ENCODE results near the gene CFAP70.
A peak's percentile ranks its signal among the peaks of the same experiment; 100 is the strongest.

The CFAP70 gene

GRCh38 chr10:73252445-73253224, 106.0 kb downstream of the CFAP70 start, which contains the start of gene MRPS16:
TSS of gene MRPS16 (minus strand) at chr10:73252644. CDS start at chr10:73252482, 162 bp downstream.
- peak; percentile 92 for DNase-seq (ENCODE audit: low read depth, low spot score)

DNA sequence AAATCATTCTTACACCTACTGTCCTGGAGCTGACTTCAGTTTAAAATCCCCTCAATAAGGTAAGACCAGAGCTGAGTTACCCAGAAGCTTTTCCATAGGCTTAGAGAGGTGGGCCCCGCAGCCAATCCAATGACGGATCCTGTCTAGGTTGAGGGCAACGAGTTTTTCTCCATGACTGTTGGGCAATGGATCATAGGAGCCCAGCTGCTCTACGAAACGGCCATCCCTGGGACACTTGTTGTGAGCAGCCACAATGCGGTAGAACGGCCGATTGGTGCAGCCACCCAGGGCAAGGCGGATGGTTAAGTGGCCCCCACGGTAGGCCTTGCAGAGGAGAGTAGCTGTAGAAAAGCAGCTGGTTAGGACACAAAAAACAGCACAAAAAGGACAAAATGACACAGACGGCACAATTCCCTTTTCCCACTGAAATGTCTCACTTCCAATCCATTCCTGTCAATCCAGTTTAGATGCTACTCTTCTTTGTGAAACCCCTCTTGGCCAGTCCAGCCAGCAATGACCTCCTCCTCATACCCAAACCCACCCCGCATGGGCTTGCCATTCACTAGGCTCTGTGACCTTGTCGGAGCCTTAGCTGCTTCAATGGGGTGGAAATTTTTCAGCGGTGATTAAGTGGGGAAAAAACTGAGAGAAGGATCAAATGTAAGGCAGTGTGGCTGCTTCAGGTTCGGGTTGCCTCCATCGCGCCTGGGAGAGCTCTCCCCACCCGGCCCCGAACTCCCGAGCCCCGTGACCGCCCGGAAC, 106.8 kb downstream of the CFAP70 start:
- DNase-seq (ENCODE audit: low read depth, low spot score): no peak

- DNase-seq (ENCODE audit: low read depth, low spot score): no peak
Measured at GRCh38 chr10:73248259-73248724, 110.4 kb downstream of the CFAP70 start.

GRCh38 chr10:73247509-73248258, 111.0 kb downstream of the CFAP70 start:
- DNase-seq (ENCODE audit: low read depth, low spot score): no peak

DNA sequence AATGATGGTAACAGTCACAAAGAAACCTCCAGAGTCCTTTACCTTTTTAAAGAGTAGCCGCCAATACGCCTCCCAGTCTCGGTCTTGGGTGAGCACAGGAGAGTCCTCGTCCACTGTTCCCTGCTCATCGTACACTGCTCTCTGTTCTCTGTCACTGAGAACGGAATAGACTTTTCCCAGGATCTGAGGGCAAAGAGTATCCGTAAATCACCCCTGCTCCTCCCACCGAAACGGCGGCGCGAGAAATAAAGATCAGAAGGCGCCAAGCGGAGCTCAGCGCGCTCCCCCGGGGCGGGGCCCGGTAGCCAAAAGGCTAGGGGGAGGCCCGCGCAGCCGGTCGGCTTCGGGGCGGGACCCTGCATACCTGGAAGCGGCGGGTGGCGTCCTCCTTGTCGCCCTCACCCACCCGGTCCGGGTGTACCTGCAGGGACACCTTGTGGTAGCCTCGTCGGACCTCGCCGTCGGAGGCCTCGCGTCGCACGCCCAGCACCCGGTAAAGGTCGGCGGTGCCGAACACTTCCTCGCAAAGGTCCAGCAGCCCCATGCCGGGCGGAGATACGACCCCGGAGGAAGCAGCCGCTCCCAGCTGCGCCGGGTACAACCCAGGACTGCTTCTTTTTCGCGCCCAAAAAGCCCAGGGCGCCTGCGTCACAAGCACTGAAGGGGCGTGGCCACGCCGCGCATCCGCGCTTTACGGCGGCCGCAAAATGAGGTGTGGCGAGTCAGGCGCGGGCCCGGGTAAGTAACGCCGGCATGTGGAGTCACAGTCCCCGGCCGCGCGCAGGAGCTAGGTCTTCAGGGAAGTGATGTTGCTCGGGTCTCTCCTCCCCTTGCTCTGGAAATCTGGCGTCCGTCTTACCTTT, 111.8 kb downstream of the CFAP70 start, which contains the start of gene DNAJC9:
Gene DNAJC9, minus strand, starts transcription at position 610 of the 863 bp plus-strand sequence. Its CDS starts 66 bp downstream, at position 544.
- peak; percentile 71 for DNase-seq (ENCODE audit: low read depth, low spot score)

DNA sequence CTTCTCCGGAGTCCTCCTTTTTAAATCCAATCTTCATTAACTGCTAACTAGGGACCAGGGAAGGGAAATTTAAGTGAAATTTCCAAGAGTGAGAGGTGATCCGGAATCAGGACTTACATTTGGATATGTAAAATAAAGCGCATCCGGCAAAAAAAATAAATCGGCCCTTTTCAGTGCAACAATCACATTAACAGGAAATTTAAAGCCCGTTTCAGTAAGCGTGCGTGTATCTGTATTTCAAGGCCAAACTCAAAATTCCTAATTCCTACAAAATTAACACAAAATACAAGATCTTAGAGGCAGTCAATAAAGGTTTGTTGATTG, 112.4 kb downstream of the CFAP70 start:
- no peak for DNase-seq (ENCODE audit: low read depth, low spot score)

DNA sequence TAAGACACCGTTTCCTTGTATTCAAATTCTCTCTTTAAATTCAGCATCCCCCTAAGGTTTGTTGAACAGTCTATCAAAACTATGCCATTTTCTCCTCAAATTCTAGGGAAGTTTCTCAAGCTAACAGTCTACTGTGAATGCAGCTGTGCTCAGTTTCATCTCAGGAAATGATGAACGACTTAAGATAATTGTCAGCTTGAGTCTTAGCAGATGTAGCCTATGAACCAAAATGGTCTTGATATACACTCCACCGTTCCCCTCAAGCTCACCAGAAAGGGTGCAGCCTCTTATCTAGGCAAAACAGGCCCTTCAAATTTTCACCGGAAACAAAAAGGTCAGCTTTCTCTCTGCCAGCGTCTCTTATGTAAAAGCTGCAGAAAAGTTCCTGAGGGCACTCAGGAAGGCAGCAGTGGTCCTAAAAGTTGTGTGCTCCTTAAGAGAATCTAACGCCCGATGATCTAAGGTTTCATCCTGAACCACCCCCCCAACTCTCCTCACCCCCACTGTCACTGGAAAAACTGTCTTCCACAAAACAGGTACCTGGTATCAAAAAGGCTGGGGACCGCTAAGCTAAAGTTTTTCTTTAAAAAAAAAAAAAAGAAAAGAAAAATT, 113.7 kb downstream of the CFAP70 start:
- no peak for DNase-seq (ENCODE audit: low read depth, low spot score)

GRCh38 chr10:73239908-73240307, 118.8 kb downstream of the CFAP70 start:
- DNase-seq (ENCODE audit: low read depth, low spot score): no peak

- DNase-seq (ENCODE audit: low read depth, low spot score): no peak
Measured at GRCh38 chr10:73238990-73239566, 119.6 kb downstream of the CFAP70 start.

- no peak for DNase-seq (ENCODE audit: low read depth, low spot score)
Measured at GRCh38 chr10:73234695-73235094, 124.0 kb downstream of the CFAP70 start.

GRCh38 chr10:73233883-73234282, 124.8 kb downstream of the CFAP70 start:
- DNase-seq (ENCODE audit: low read depth, low spot score): no peak

DNA sequence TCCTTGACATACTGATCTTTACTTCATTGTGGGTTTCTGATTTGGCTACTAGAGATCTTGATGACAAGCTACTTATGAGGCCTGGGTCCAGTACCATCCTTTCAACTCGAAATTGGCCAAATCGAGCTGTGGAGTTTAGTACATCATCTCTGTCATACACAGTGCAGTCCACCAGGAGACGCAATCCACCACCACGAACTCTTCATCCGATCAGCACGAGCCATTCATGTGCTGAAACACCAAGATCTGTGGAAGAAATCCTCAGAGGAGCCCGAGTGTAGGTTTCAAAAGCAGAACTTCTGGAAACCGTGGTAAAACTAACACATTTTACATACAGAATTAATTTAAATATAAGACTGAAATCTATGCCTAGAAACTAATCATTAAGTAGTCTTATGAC, 125.8 kb downstream of the CFAP70 start:
- DNase-seq (ENCODE audit: low read depth, low spot score): no peak

GRCh38 chr10:73229567-73229966, 129.1 kb downstream of the CFAP70 start:
- no peak for DNase-seq (ENCODE audit: low read depth, low spot score)

GRCh38 chr10:73228247-73228646, 130.4 kb downstream of the CFAP70 start:
- no peak for DNase-seq (ENCODE audit: low read depth, low spot score)

DNA sequence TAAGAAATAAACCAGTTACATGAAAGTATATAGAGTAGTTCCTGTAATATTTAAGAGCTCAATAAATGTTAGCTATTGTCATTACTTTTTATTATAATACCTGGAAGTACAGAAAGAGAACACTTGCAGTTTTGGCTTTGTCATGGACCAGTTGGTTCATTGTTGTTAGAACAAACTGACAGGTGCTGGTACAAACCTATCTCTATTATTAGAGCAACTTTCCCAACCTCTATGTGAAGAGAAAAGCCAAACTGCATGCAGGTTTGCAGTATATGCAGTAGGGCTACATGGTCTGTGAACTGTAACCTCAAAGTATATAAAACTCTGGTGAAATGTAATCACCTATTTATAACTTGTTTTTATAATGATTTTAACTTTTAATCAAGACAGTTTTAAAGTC, 132.0 kb downstream of the CFAP70 start:
- DNase-seq (ENCODE audit: low read depth, low spot score): no peak

DNA sequence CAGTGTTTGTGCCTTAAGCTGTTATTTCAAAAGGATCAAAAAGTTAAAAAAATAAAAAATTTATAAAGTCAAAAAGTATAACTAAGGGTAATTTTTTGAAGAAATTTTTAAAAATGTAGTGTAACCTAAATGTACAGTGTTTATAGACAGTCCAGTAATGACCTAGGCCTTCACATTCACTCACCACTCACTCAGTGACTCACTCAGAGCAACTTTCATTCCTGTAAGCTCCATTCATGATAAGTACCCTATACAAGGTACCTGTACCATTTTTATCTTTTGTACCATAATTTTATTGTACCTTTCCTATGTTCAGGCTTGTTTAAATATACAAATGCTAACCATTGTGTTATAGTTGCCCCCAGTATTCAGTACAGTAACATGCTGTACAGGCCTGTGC, 133.1 kb downstream of the CFAP70 start:
- no peak for DNase-seq (ENCODE audit: low read depth, low spot score)

- DNase-seq (ENCODE audit: low read depth, low spot score): no peak
Measured at GRCh38 chr10:73220989-73221388, 137.7 kb downstream of the CFAP70 start.

DNA sequence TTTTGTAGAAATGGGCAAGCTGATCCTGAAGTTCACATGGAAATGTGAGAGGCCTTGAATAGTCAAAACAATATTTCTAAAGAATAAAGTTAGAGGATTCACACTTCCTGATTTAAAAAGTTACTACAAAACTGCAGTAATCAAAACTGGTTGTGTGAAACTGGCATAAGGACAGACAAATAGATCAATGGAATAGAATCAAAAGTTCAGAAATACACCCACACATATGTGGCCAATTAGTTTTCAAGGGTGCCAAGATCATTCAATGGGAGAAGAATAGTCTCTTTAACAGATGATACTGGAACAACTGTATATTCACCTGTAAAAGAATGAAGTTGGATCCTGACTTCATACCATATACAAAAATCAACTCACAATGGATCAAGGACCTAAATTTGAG, 139.3 kb downstream of the CFAP70 start:
- DNase-seq (ENCODE audit: low read depth, low spot score): no peak

DNA sequence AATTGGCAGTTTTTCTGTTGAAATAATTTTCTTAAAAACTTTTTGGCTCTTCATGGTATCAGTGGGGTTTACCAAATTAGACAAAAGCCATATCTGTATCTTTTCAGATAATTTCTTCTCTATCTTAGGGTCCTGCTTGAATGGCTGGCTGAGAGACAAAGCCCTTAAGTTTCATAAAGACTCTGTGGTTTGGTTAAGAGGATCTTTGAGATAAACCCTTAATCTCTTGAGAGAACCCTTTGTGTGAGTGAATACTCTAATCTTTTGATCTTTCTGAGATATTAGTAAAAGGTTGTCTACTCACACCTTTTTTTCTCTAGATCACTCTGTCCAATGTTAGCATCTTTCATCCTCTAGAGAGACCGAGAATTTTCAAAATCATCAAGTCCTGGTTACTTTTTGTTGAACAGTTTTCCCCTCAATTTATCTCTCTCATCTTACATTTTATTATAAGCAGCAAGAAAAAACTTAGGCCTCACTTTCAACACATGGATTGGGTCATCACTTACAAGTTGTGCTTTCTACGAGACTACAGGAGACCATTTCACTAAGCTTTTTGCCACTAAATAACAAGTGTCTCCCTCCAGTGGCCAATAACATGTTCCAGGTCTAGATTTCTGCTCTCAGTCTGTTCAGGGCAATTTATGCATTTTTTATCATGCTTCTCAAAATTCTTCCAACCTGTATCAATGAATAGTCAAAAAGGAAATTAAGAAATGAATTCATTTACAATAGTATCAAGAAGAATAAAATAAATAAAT, 140.1 kb downstream of the CFAP70 start:
- no peak for DNase-seq (ENCODE audit: low read depth, low spot score)

DNA sequence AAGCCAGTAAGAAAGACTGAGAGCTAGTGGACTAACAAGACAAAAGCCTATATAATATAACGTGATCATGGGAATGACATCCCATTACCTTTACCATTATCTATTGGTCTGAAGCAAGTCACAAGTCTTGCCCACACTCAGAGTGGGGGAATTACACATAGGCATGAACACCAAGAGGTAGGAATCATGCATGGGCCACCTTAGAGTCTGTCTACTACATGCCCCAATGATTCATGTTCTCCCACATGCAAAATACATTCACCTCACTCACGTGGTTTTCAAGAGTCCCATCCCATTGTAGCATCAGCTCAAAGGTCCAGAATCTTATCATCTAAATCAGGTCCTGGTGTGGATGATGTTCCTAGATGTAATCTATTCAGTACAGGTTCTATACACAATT, 141.0 kb downstream of the CFAP70 start:
- no peak for DNase-seq (ENCODE audit: low read depth, low spot score)
